ENCODE measurements around the gene SCN3B.
"Not testable (repeated sequence)": the region's sequence is repeated elsewhere in the genome, so short reads cannot be mapped to it uniquely, and the experiment has no call there.

The SCN3B gene, protein sequence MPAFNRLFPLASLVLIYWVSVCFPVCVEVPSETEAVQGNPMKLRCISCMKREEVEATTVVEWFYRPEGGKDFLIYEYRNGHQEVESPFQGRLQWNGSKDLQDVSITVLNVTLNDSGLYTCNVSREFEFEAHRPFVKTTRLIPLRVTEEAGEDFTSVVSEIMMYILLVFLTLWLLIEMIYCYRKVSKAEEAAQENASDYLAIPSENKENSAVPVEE

DNA sequence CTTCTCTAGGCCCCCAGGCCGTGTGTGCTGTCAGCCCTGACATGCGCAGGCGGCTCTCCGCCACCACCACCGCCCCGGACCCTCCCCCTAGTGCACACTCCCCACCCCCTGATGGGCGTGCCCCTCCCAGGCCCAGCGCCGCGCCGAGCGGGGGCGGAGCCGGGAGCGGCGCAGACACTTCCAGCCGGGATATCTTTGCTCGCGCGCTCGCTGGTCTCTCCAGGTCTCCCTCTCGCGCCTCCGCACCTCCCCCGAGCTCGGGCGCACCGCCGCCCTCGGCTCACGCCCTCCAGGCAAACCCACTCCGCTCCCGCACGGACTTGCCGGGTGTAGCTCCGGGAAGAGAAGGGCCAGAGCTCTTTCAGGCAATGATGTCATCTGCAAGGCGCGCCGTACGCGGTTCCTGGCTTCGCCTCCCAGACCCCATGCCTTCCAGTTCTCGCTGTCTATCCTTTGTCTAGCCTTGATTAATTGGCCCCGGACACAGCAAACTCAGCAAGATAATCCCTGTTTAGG, at the start of gene SCN3B:
TSS of gene SCN3B (minus strand) at position 59 of the 516 bp plus-strand sequence. CDS start 823 bp downstream, outside the sequence.
- peak in 38 of 51 donors; percentile 9 to 78 (median 48) for DNase-seq

GRCh38 chr11:123702696-123703095, 48.3 kb upstream of the SCN3B start:
- no peak for DNase-seq

GRCh38 chr11:123702139-123702538, 47.7 kb upstream of the SCN3B start:
- no peak for DNase-seq

DNA sequence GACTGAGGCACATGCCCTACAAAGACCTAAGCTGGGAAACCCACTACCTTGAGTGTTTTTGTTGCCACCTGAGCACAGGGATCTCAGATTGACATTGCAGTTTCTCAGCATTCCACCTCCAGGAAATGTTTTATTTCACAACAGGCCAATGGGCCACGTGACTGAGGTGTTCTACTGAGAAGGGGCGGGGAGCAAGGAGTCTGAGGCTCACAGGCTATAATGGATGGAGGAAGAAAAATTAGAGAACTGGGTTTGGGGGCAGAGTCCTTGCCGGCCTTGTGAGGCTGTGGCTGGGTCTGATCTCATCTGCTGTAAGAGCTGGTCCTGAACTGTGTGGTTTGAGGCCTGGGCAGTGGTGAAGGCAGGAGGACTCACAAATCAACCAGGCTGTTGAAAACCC, 46.3 kb upstream of the SCN3B start:
- no peak for DNase-seq

GRCh38 chr11:123698546-123699127, 44.2 kb upstream of the SCN3B start:
- DNase-seq = no peak

DNA sequence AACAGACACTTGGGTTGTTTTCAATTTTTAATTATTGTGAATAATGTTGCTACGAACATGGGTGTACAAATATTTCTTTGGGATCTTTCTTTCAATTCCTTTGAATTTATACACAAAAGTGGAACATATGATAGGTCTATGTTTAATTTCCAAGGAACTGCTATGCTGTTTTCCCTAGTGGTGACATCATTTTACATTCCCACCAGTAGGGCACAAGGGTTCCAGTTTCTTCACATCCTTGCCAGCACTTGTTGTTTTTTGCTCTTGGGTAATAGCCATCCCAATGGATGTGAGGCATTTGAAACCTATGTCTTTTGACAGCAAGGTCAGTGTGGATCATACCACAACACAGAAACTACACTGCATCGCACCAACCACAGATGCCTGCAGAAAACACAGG, 41.8 kb upstream of the SCN3B start:
- no peak for DNase-seq

- DNase-seq = no peak
Measured at GRCh38 chr11:123695231-123695630, 40.8 kb upstream of the SCN3B start.

DNA sequence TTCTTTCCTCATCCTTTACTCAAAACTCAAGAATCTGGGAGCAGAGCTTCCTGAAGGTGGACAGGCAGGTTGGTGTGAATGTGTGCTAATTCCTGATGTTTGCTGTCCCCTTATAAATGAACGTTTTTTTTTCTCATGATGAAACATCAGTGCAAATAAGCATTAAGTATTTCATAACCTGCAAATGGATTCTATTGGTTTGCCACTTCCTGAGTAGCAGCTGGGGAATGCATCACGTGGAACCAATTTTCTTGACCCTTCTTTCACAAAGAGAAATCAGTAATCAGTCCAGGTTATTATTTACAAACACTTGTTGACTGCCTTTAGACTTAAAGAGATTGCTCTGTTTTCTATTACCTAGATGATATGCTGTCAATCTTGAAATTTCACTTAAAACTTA, 40.1 kb upstream of the SCN3B start:
- no peak for DNase-seq

GRCh38 chr11:123692961-123693360, 38.5 kb upstream of the SCN3B start:
- no peak for DNase-seq

DNA sequence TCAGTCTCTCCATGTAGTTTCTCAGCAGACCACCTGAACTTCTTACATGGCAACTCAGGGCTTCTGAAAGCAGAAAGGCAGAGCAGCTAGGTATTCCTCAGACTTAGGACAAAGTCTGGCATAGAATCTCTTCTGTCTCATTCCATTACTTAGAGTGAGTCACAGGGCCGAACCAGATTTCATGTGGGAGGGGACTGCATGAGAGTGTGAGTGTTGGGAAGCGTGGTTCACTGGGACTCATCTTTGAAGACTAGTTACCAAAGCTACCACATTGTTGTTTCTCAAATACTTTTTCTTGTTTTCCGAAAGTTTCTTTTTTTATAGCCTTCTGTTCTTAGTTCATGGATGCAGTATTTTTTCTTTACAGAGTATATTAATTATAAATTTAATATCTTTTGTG, 36.1 kb upstream of the SCN3B start:
- no peak for DNase-seq

DNA sequence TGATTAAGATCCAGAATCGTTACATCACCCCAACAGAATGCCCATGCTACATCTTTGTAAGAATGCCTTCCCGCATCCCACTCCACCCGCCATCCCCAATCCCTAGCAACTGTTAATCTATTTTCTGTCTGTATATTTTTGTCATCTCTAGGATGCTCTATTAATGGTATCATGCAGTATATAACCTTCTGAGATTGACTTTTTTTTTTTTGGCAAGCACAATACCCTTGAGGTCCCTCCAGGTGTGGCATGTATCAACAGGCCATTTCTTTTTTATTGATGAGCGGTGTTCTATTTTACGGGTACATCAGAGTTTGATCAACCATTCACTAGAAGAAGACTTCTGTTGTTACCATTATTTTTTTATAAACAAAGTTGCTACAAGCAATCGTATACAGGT, 30.2 kb upstream of the SCN3B start:
- DNase-seq = no peak

DNA sequence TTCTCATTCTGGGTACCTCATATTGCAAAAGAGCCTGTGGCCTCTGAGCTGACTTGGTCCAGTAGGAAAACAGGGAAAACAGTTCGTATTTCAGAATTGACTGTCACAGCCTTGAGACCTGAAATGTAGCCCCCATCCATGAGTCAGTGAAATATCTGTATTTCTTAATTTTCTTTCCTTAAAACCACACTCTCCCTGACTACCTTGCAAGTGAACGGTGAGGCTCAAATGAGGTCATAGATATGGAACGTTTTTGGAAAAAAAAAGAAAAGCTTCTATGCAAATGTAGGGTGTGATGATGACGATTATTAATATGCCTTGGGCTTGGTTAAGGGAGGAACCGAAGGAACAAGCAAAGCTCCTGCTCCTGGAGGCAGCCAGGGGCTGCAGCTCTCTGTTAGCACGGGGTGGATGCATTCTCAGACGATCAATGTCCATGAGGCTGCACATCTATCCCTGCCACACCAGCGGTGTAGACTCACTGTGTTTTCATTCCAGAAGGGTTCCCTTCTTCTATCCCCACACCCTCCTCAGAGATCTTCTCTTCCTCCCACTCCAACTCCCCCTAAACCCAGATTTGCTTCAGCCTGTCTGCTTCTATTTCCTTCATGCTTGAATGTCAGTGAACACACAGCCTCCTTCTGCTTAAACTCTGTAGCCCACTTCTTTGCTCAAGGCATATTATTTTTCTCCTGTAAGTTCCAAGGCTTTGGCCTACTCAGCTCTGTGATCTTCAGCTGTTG, 29.2 kb upstream of the SCN3B start:
- peak in 1 of 51 donors; percentile 48 for DNase-seq

- peak in 9 of 51 donors; percentile 4 to 53 (median 12) for DNase-seq
Measured at GRCh38 chr11:123682696-123683410, 28.4 kb upstream of the SCN3B start.

- peak in 1 of 51 donors; percentile 11 for DNase-seq
Measured at GRCh38 chr11:123681030-123681429, 26.6 kb upstream of the SCN3B start.

GRCh38 chr11:123678246-123678645, 23.8 kb upstream of the SCN3B start:
- DNase-seq = no peak

GRCh38 chr11:123677510-123677909, 23.1 kb upstream of the SCN3B start:
- DNase-seq = no peak

DNA sequence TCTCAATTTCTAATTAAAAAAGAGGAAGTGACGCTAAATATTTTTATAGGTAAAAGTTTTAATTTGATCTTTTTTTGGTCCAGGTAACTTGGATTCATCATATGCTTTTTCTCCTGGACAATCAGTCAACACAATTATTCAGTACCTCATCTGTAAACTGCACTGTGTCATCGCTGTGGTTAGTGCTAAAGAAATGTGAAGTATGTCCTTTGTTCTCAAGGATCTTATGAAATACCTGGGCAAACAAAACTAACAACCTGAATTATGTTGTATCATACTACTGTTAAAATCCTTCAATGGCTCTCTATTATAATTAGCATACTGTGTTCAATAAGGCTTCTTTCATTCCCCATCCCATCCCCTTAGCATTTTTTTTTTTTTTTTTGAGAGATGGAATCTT, 19.9 kb upstream of the SCN3B start:
- DNase-seq = no peak

DNA sequence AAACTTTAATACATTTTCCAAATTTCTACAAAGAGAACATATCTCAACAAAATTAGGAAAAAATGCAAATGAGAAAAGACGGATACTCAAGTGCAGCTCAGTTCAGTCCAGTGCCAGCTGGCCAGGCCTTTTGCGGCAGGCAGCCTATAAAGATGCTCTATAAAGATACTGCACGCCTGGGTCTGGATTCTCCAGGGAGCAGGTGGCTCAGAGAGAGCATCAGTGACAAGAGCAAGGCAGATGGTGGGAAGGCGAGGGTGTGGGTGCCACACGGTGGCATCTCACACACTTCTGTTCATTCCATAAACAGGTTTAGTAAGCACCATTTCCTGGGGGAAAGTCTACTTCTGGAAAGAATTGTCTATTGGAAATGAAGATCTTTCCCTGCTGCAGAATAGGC, 18.1 kb upstream of the SCN3B start:
- DNase-seq = peak in 1 of 51 donors; percentile 37

DNA sequence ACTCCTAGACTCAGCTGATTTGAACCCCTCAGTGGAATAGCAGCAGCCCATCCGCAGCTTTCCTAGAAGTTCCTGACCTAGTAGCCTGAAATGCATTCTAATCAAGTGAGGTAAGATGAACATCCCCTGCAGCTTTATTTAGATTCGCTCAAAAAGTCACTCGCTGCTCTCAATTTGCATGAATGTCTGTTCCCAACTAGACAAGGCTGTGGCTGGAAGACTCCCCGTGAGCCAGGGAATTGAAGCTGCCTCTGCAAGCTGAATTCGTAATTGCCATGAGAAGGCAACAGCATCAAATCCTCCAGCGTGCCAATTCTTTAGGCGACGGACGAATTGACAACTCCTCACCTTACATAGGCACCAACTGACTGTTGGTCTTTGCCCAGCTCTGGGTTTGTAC, 17.1 kb upstream of the SCN3B start:
- DNase-seq = peak in 1 of 51 donors; percentile 3

GRCh38 chr11:123670081-123670480, 15.7 kb upstream of the SCN3B start:
- no peak for DNase-seq

DNA sequence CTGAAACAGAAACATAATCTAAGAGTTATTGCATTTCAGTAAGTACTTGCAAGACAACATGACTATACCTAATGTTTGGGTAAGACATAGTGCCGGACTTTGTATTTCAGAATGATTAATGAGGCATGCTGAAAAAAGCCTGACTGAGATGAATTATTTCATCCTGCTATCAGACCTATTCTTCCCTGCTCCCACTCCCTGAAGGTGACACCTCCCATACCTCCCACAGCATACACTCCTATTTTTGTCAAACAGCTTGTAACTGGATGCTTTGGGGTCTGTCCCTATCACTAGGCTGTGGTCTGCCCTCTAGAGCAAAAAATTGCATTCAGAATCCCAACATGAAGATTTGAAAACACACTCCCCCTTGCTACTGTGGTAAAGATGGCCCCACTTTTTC, 10.9 kb upstream of the SCN3B start:
- no peak for DNase-seq

GRCh38 chr11:123659965-123660364, 5.5 kb upstream of the SCN3B start:
- DNase-seq = not testable (repeated sequence)

Measured in hypothalamus (tissue), 51 donors.